Measurements from ENCODE around the gene AICDA. TPM values are rescaled to one million over a fixed set of nuclear protein-coding genes. Genes with fewer than 3 reads are reported as not detected.

AICDA gene
- total RNA-seq, 1 donor from 2014 or later, result 0.10 TPM

- no peak for DNase-seq (ENCODE audit: low spot score)
- Mint-ChIP-seq H3K27me3 (ENCODE audit: unreplicated experiment) (peaks cover 2% of the 10 kb centered on the region), H3K36me3 (ENCODE audit: low read depth, unreplicated experiment) (no peaks in the 10 kb centered on the region), H3K27ac (ENCODE audit: unreplicated experiment) (no peak overlapping the region), H3K4me1 (ENCODE audit: unreplicated experiment) (peaks cover 7% of the 10 kb centered on the region), H3K9me3 (ENCODE audit: unreplicated experiment) (no peaks in the 10 kb centered on the region), H3K4me3 (ENCODE audit: unreplicated experiment) (no peak overlapping the region)
- TF ChIP-seq, protein P1, sequence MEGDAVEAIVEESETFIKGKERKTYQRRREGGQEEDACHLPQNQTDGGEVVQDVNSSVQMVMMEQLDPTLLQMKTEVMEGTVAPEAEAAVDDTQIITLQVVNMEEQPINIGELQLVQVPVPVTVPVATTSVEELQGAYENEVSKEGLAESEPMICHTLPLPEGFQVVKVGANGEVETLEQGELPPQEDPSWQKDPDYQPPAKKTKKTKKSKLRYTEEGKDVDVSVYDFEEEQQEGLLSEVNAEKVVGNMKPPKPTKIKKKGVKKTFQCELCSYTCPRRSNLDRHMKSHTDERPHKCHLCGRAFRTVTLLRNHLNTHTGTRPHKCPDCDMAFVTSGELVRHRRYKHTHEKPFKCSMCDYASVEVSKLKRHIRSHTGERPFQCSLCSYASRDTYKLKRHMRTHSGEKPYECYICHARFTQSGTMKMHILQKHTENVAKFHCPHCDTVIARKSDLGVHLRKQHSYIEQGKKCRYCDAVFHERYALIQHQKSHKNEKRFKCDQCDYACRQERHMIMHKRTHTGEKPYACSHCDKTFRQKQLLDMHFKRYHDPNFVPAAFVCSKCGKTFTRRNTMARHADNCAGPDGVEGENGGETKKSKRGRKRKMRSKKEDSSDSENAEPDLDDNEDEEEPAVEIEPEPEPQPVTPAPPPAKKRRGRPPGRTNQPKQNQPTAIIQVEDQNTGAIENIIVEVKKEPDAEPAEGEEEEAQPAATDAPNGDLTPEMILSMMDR (IDR thresholded peaks at IDR 0.05; ENCODE audit: unreplicated experiment), result no peak
These were observed 36.0 kb upstream of the AICDA start for GRCh38 chr12:8648576-8649205.

DNA sequence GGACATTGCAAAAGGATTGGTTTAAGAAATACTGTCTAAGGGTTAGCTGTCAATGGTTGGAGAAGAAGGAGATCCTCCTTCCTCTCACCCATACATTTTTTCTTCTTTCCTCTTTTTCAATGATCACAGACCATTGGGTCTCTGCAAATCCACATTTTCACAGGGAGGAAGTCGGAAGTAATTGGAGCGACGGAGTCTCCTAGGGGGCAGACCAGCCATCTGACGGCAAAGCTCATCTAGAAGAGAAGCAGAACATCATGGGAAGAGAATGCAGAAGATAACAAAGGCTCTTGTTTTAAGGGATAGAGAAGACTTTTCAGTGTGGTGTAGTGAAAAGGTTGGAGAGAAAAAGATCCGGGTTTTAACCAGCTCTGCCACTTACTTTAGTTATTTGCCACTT, 35.3 kb upstream of the AICDA start:
- Mint-ChIP-seq H3K36me3 (ENCODE audit: low read depth, unreplicated experiment) (no peaks in the 10 kb centered on the region), H3K4me1 (ENCODE audit: unreplicated experiment) (peaks cover 7% of the 10 kb centered on the region), H3K4me3 (ENCODE audit: unreplicated experiment) (no peak overlapping the region), H3K27me3 (ENCODE audit: unreplicated experiment) (peaks cover 2% of the 10 kb centered on the region), H3K27ac (ENCODE audit: unreplicated experiment) (no peak overlapping the region), H3K9me3 (ENCODE audit: unreplicated experiment) (no peaks in the 10 kb centered on the region)
- DNase-seq (ENCODE audit: low spot score), result no peak
- TF ChIP-seq, protein P1 (IDR thresholded peaks at IDR 0.05; ENCODE audit: unreplicated experiment), result no peak

GRCh38 chr12:8644345-8645248, 31.9 kb upstream of the AICDA start:
- Mint-ChIP-seq H3K27me3 (ENCODE audit: unreplicated experiment) (peaks cover 1% of the 10 kb centered on the region), H3K27ac (ENCODE audit: unreplicated experiment) (no peak overlapping the region), H3K36me3 (ENCODE audit: low read depth, unreplicated experiment) (no peaks in the 10 kb centered on the region), H3K9me3 (ENCODE audit: unreplicated experiment) (no peaks in the 10 kb centered on the region), H3K4me3 (ENCODE audit: unreplicated experiment) (no peak overlapping the region), H3K4me1 (ENCODE audit: unreplicated experiment) (peaks cover 7% of the 10 kb centered on the region)
- TF ChIP-seq, protein P1 (IDR thresholded peaks at IDR 0.05; ENCODE audit: unreplicated experiment), result no peak
- DNase-seq (ENCODE audit: low spot score), result no peak

DNA sequence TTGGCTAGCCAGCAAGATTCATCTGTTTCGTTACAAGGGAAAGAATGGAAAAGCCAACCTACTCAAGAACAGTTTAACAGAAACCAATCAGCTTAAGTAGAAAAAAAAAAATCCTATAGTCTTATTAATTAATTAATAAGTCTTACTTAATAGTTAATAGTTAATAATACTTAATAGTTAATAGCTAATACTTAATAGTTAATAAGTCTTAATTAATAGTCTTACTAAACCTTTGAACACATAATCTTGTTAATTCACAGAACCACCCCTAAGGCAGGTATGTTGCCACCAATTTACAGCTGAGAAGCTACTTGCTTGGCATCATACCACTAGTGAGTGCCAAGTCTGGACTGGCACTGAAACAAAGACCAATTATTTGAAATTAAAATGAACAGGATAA, 30.1 kb upstream of the AICDA start:
- Mint-ChIP-seq H3K36me3 (ENCODE audit: low read depth, unreplicated experiment) (no peaks in the 10 kb centered on the region), H3K27ac (ENCODE audit: unreplicated experiment) (no peak overlapping the region), H3K9me3 (ENCODE audit: unreplicated experiment) (no peaks in the 10 kb centered on the region), H3K27me3 (ENCODE audit: unreplicated experiment) (peaks cover 1% of the 10 kb centered on the region), H3K4me3 (ENCODE audit: unreplicated experiment) (no peak overlapping the region), H3K4me1 (ENCODE audit: unreplicated experiment) (peaks cover 7% of the 10 kb centered on the region)
- no peak for DNase-seq (ENCODE audit: low spot score)
- TF ChIP-seq, protein P1 (IDR thresholded peaks at IDR 0.05; ENCODE audit: unreplicated experiment), result no peak

DNA sequence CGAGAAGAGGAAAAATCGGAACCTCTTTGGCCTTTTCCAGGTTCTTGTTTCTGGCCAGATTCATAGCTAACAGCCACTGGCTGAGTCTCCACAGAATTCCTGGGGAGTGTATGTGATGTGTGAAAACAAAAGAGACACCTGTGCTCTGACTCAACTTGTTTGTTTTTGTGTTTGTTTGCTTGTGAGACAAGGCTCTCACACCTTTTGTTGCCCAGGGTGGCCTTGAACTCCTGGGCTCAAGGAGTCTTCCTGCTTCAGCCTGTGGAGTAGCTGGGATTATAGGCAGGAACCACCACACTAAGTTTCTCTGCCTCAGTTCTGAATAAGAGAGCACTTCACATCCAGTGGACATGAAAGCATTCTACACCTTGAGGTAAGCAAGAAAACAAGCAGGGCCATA, 27.3 kb upstream of the AICDA start:
- no peak overlapping the region for H3K4me3 Mint-ChIP-seq (ENCODE audit: unreplicated experiment)
- H3K4me1 Mint-ChIP-seq (ENCODE audit: unreplicated experiment), result peaks cover 19% of the 10 kb centered on the region
- H3K9me3 Mint-ChIP-seq (ENCODE audit: unreplicated experiment), result no peaks in the 10 kb centered on the region
- H3K36me3 Mint-ChIP-seq (ENCODE audit: low read depth, unreplicated experiment), result no peaks in the 10 kb centered on the region
- peaks cover 1% of the 10 kb centered on the region for H3K27me3 Mint-ChIP-seq (ENCODE audit: unreplicated experiment)
- no peak for DNase-seq (ENCODE audit: low spot score)
- no peak overlapping the region for H3K27ac Mint-ChIP-seq (ENCODE audit: unreplicated experiment)
- TF ChIP-seq, protein P1 (IDR thresholded peaks at IDR 0.05; ENCODE audit: unreplicated experiment), result no peak
